Endothelial cell of umbilical vein (primary cell): ENCODE results near the gene SDF4. TPM values are rescaled to one million over a fixed set of nuclear protein-coding genes. Genes with fewer than 3 reads are reported as not detected.

Experiments used
- BruUV-seq: library from RNA; stranded (reverse); fragments of 400-500 nt; replicated peaks from 2 replicates; lab custom pipeline; 2021; lab: Mats Ljungman, UMichigan
- CTCF ChIA-PET: fragments of 300-600, 350-600 bp; sonication (Branson Sonifier 250); formaldehyde crosslinking; loops from one replicate; lab custom pipeline; 2021; ENCODE audit warnings: antibody characterized with exemption, inconsistent platforms; lab: Charles Lee
- POLR2A ChIA-PET: fragments of 300-600, 350-600 bp; sonication (Branson Sonifier 250); formaldehyde crosslinking; loops from one replicate; lab custom pipeline; 2021; ENCODE audit warnings: antibody characterized with exemption, inconsistent platforms; lab: Charles Lee
- DNase-seq: peaks from one replicate; pipeline ENCODE4 v3.0.0-alpha.2; 2011; ENCODE audit warnings: low read depth, low spot score
- FAIRE-seq: peaks from 2 replicates; lab custom pipeline; 2011; peaks lifted over from hg19 to GRCh38; lab: Jason Lieb, UNC
- H2AFZ ChIP-seq: 2 replicates; pipeline ENCODE4 v1.6.0; 2012; ENCODE audit warnings: low read depth, low read length, control low read depth, inconsistent platforms
- H3K27ac ChIP-seq: 2 replicates; pipeline ENCODE4 v1.5.1; 2011; ENCODE audit warnings: low read depth, mild to moderate bottlenecking, control low read depth, low read length, moderate library complexity; ENCODE audit not compliant: insufficient read depth
- H3K27me3 ChIP-seq, 2 experiments: 2 replicates each; pipeline versions ENCODE4 v1.6.0 to v1.6.1; 2011; ENCODE audit warnings: low read length in 2 of 2, mixed read lengths in 1 of 2; ENCODE audit not compliant: control insufficient read depth in 2 of 2, insufficient read depth in 2 of 2
- H3K36me3 ChIP-seq, 2 experiments: 2 replicates in 1 of 2; 3 replicates in 1 of 2; pipeline ENCODE4 v1.5.1; 2011; ENCODE audit warnings: low read length in 2 of 2, mild to moderate bottlenecking in 1 of 2, moderate library complexity in 1 of 2; ENCODE audit not compliant: control insufficient read depth in 2 of 2, insufficient read depth in 2 of 2; ENCODE audit errors: extremely low read depth in 1 of 2
- H3K4me1 ChIP-seq: 3 replicates; pipeline ENCODE4 v1.5.1; 2011; ENCODE audit warnings: mild to moderate bottlenecking, low read length; ENCODE audit not compliant: control insufficient read depth, insufficient read depth; ENCODE audit errors: extremely low read depth
- H3K4me2 ChIP-seq: 2 replicates; pipeline ENCODE4 v1.6.1; 2011; ENCODE audit warnings: low read length, control low read depth, mixed read lengths; ENCODE audit not compliant: insufficient read depth
- H3K4me3 ChIP-seq, 3 experiments: fragments of 200-600 bp in 1 of 3; sonication (generic), shearing (Covaris generic) in 1 of 3; replicated peaks in 1 of 3; 2 replicates each; pipeline ENCODE4 v1.5.1; 2011 to 2016; ENCODE audit warnings: control low read depth in 3 of 3, low read length in 3 of 3, mild to moderate bottlenecking in 2 of 3, inconsistent platforms in 1 of 3, low read depth in 1 of 3, moderate library complexity in 1 of 3; ENCODE audit not compliant: insufficient read depth in 1 of 3
- H3K79me2 ChIP-seq: 2 replicates; pipeline ENCODE4 v1.6.0; 2012; ENCODE audit warnings: low read length, inconsistent platforms; ENCODE audit not compliant: control insufficient read depth, insufficient read depth
- H3K9ac ChIP-seq: replicated peaks from 2 replicates; pipeline ENCODE3; 2011; ENCODE audit warnings: low read length, control low read depth; ENCODE audit not compliant: insufficient read depth; ENCODE audit errors: extremely low read depth
- H3K9me1 ChIP-seq: replicated peaks from 3 replicates; pipeline ENCODE4 v1.6.0; 2011; ENCODE audit warnings: mild to moderate bottlenecking, low read length; ENCODE audit not compliant: control insufficient read depth, insufficient read depth; ENCODE audit errors: extremely low read depth
- H3K9me3 ChIP-seq: replicated peaks from 2 replicates; pipeline ENCODE4 v1.5.1; 2012; ENCODE audit warnings: low read length, inconsistent platforms; ENCODE audit not compliant: control insufficient read depth, insufficient read depth
- H4K20me1 ChIP-seq: replicated peaks from 2 replicates; pipeline ENCODE3; 2011; ENCODE audit warnings: mild to moderate bottlenecking, low read length; ENCODE audit not compliant: control insufficient read depth, insufficient read depth; ENCODE audit errors: extremely low read depth
- CTCF ChIP-seq, 2 donors: IDR thresholded peaks; 1 replicate in 1 of 2; 2 replicates in 1 of 2; pipeline ENCODE4 v1.5.1; 2011; ENCODE audit warnings: low read length in 2 of 2, mild to moderate bottlenecking in 2 of 2, moderate library complexity in 2 of 2, control low read depth in 1 of 2, inconsistent platforms in 1 of 2, low read depth in 1 of 2; ENCODE audit not compliant: insufficient read depth in 1 of 2; ENCODE audit errors: extremely low read depth in 1 of 2
- EZH2 ChIP-seq: IDR thresholded peaks from 2 replicates; pipeline ENCODE4 v1.6.1; 2012; ENCODE audit warnings: borderline replicate concordance, low read depth, mild to moderate bottlenecking, moderate library complexity, low read length, inconsistent platforms; ENCODE audit not compliant: severe bottlenecking
- FOS ChIP-seq: IDR thresholded peaks from 2 replicates; pipeline ENCODE4 v1.6.1; 2011; ENCODE audit warnings: mild to moderate bottlenecking, low read length, moderate library complexity, borderline replicate concordance; ENCODE audit not compliant: insufficient read depth
- GATA2 ChIP-seq: IDR thresholded peaks from 2 replicates; pipeline ENCODE4 v1.7.0; 2011; ENCODE audit warnings: low read depth, mild to moderate bottlenecking, moderate library complexity, mixed read lengths, low read length; ENCODE audit not compliant: insufficient read length, insufficient read depth
- JUN ChIP-seq: IDR thresholded peaks from 2 replicates; pipeline ENCODE4 v1.6.1; 2011; ENCODE audit warnings: borderline replicate concordance, low read depth; ENCODE audit not compliant: insufficient read length, insufficient read depth
- MAX ChIP-seq: IDR thresholded peaks from 2 replicates; pipeline ENCODE4 v1.6.1; 2011; ENCODE audit not compliant: insufficient read depth, insufficient read length
- MYC ChIP-seq: IDR thresholded peaks from one replicate; pipeline ENCODE4 v1.6.1; 2011; ENCODE audit warnings: mild to moderate bottlenecking, low read depth, low read length
- POLR2A ChIP-seq: IDR thresholded peaks from 2 replicates; pipeline ENCODE4 v1.6.1; 2012; ENCODE audit warnings: low read depth, mild to moderate bottlenecking, control low read depth, low read length
- dilution Hi-C: fragments of 300-500 bp; cut with MboI; formaldehyde crosslinking; loops from one replicate; pipeline ENCODE4 v1.15.0; 2019; ENCODE audit warnings: low sequenced_read_pairs; ENCODE audit not compliant: extremely low pct_ligation_motif_present
- intact Hi-C: fragments of 100-400 bp; cut with micrococcal nuclease; formaldehyde crosslinking; loops from one replicate; pipeline ENCODE4 v1.10.0; 2022
- polyA plus RNA-seq, 4 experiments: library from polyadenylated mRNA; depleted of rRNA in 3 of 4; stranded (reverse) in 3 of 4; unstranded in 1 of 4; fragments of >200 nt; gene quantifications; 2 replicates each; pipeline versions ENCODE4 v1.2.1 to v1.2.3, GENCODE V29; 2011 to 2012; ENCODE audit warnings: missing spikeins in 1 of 4
- total RNA-seq: library from RNA; stranded (reverse); gene quantifications from 2 replicates; pipeline ENCODE4 v1.2.3, GENCODE V29; 2021

Gene SDF4
- total and polyA plus RNA-seq, 2 donors (not counting 3 experiments of a cell fraction or from before 2014, with no cell fraction given), result 175 to 185 TPM

GRCh38 chr1:1237874-1238701, 6.3 kb upstream of the SDF4 start:
- ChIA-PET POLR2A (no interaction called here), CTCF (interaction anchor here (1.1 to 1.3 kb wide), 2 partner anchors 52 to 116 kb away, joined by 3 to 9 read pairs; no protein-coding TSS in a partner anchor)
- no peak for DNase-seq
- no TSS peak for BruUV-seq
- no peak overlapping the region for H3K9ac ChIP-seq
- no peaks in the 10 kb centered on the region for H3K27me3 ChIP-seq
- TF ChIP-seq JUN (no peak), MYC (no peak), FOS (no peak), GATA2 (no peak), CTCF (IDR thresholded peaks at IDR 0.05; ENCODE audit: extremely low read depth in 1 of 2, insufficient read depth in 1 of 2, low read depth in 1 of 2, low read length in 2 of 2) (no peak), MAX (no peak), EZH2 (no peak), POLR2A (no peak)
- dilution Hi-C loops (no loop called here), intact Hi-C loops (no loop called here)
- H3K27ac ChIP-seq, result no peak overlapping the region
- no peak for FAIRE-seq
- H3K4me1 ChIP-seq, result no peaks in the 10 kb centered on the region
- H3K36me3 ChIP-seq, result no peaks in the 10 kb centered on the region
- H4K20me1 ChIP-seq, result no peaks in the 10 kb centered on the region
- H3K4me3 ChIP-seq, result no peak overlapping the region
- H3K9me3 ChIP-seq, result no peaks in the 10 kb centered on the region
- peaks cover 14% of the 10 kb centered on the region for H3K79me2 ChIP-seq
- H3K4me2 ChIP-seq, result no peak overlapping the region
- no peaks in the 10 kb centered on the region for H3K9me1 ChIP-seq
- no peak overlapping the region for H2AFZ ChIP-seq
